ENCODE data around the gene FAM131B. TPM values are rescaled to one million over a fixed set of nuclear protein-coding genes. Genes with fewer than 3 reads are reported as not detected.
A peak's percentile ranks its signal among the peaks of the same experiment; 100 is the strongest.
"Not testable (repeated sequence)": the region's sequence is repeated elsewhere in the genome, so short reads cannot be mapped to it uniquely, and the experiment has no call there.

Gene FAM131B
- total RNA-seq: under 0.01 and 0.22 TPM in 2 replicates

DNA sequence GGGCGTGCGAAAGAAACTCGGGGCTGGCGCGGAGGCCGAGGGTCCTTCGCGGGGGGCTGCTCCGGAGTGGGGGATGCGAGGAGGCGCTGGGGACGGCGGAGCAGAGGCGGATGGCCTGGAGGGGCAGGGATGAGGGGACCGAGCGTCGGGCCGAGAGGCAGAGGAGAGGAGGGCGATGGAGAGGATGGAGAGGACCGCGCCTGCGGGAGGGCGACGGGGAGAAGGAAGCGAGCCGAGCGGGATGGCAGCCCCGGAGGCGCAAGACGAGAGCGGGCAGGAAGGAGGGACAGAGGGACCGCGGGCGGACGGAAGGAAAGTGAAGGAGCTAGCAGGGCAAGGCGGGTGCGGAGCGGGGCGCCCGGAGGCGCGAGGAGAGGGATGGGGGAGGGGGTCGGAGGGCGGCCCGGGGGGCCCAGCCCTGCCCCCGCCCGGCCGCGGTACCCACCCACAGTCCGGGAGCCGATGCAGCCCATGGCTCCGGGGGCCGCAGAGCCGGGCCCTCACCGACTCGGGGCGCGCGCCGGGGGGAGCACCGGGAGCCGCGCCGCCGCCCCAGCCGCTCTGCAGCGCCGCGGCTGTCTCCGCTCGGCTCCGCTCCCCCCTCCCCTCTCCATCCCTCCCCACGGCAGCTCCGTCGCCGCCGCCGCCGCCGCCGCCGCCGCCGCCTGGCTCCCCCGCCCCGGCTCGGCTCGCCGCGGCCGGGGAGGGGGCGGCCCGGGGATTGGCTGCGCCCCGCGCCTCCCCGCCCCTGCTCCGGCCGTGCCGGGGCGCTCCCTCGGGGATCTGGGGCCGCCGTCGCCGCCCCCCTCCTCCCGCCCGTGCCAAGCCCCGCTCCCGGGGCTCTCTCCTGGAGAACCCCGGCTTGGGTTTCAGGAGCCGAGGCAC is at the start of gene FAM131B:
TSS of gene FAM131B (minus strand) at position 583 of the 885 bp plus-strand sequence. CDS start at position 473, 110 bp downstream.
- no peak for DNase-seq (ENCODE audit: low read depth in 2 of 2)

DNA sequence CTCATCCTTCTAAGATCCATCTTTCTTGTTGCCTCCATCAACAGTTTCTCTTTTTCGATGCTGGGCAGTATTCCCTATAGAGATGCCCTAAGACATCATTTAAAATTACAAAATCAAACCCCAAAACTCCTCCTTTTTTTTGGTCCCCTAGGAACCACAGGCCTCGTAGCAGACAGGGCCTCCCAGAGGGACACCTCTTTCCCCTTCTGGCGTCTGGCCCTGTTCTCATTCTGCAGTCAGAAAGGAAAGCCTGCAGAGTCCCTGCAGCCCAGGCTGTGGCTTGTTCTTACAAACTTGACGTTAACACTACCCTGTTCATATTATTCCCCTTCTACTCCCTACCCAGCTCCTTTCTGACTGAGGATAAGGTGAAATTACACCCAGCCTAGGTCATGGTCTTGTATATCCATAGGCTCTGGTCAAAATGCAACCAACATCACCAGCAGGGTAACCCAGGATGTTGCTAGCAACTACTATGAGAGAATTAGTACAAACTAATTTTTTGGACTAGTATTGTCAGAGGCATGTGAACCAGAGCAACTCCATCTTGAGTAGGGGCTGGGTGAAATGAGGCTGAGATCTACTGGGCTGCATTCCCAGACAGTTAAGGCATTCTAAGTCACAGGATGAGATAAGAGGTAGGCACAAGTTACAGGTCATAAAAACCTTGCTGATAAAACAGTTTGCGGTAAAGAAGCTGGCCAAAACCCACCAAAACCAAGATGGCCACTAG is 49.6 kb upstream of the FAM131B start:
- DNase-seq (ENCODE audit: low read depth in 2 of 2): no peak

DNA sequence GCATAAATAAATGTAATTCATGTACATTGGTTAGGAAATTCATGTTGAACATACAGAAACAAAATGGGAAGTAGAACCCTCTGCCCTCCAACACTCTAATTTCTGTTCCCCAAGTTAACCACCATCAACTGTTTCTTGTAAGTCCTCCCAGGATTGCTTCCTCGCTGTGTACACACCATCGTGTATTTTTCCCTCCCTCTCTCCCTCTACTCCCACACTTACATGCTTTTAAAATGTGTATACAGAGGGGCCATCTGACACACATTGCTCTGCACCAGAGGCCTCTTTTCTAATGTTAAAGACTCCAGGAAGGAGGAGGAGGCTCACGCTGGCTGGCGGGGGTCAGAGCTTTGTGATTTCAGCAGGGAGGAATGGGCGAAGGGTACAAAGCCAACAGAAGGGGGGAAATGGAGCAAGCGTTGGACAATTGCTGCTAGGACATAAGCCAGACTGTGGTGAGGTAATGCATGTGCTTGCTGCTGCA is 48.0 kb upstream of the FAM131B start:
- no peak for DNase-seq (ENCODE audit: low read depth in 2 of 2)

DNA sequence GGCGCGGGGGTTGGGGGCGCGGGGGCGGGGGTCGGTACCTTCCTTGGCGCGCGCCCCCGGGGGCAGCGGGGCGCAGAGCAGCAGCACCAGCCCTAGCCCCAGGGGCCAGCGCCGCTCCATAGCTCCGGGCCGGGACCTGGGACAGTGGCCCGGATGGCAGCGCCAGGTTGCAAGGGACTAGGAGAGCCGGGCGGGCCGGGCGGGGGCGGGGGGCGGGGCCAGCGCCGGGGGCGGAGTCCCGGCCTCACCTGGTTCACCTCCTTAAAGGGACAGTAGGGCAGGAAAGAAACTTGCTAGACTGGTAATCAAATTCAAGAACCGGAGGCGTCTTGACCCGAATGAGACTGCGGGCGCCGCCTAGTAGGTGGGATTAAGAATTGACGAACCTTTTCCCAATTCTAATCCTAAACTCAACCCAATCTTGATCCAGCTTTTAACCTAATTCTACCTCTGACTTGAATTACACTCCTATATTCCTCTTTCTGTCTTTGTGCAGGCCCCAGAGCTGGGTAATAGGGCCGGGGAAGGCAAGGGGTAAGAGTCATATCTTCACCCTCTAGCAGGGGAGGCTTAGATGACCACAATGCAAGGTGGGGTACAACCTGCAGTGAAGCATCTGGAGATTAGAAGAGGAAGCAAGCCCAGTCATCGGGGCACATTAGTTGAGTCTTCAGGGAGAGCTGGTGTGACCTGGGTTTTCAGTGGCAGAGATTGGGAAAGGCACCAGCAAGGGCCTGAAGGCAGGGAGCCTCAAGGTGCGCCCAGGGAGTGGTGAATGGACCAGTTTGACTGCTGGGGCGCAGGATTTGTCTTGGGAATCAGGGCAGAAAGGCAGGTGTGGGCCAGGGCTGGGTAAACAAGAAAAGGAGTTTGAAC is 46.4 kb upstream of the FAM131B start, which contains the start of gene EPHA1:
TSS of gene EPHA1 (minus strand) at position 171 of the 876 bp plus-strand sequence. CDS start at position 120, 51 bp downstream.
- DNase-seq (ENCODE audit: low read depth in 2 of 2): no peak

DNA sequence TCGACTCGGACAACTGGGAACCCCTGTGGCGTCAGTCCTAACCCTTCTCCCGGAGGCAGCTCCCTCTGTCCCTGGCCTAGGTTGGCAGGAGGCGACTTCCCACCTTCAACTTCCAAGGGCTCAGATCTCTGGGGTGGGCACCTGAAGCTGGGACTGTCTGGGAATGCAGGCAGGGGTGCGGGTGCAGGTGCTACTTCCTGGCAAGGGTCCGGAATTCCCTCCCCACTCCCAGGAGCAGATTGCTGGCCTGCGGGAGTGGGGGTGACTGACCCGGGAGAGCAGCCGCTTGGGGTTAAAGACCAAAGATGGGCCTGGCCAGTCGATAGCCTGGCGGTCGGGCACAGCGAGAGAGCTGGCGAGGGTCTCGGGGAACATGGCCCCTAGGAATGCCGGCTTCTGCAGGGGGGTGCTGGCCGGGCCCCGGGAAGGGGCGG is 45.8 kb upstream of the FAM131B start:
- no peak for DNase-seq (ENCODE audit: low read depth in 2 of 2)

DNA sequence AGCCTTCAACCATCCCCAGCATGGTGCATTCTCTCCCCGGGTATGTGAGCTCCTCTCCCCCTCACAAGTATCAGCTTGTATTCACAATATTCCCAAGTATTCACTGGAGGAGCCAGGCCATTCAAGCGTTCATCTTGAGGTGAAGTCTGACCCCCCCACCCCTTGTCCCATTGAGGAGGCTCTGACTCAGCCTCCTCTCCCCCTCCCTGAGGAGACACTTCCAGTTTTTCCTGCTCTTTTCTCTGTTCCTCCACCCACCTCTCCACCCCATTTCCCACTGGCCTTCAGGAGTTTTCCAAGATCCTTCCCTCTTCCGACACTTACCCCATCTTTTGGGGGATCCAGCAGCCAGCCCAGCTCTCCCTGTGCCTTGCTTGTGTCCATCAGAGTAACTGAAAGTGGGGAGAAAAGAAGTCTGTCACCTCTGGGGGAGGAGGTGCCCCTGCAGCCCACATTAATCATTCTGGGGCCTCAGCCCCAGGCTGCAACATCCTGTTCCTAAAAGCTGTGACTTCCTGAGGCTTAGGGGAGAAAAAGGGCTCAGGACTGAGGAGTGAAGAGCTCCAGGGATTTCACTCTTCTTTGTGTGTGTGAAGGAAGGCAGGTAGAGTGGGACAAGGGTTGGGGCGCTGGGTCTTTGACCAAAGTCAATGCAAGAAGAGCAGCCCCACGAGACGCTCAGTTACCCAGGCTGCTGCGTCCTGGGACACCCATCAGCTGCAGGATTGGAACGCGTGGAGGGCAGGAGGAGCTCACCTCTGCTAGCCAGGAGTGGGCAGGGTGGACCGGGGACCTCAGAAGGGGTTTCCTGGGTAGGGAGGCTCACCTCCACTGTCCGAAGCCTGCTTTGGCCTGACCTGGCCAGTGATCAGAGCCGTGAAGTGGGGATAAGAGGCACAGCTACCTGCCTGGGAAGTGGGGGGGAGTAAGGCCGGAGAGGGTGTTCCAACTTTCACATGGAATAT is 45.1 kb upstream of the FAM131B start:
- DNase-seq (ENCODE audit: low read depth in 2 of 2): no peak

DNA sequence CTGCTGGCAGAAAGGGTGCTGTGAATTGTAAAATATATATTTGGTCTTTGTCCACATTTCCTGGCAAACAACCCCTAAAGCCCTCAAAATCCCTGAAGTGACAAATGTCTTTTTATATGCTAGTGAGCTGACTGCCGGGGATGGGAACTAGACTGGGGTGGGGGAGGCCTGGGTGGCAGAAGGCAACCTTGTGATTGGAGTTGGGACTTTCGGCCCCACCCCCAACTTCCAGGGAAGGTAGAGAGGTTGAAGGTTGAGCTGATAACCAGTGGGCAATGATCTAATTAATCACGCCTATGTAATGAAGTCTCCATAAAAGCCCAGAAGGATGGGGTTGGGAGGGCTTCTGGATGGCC is 43.5 kb upstream of the FAM131B start:
- DNase-seq (ENCODE audit: low read depth in 2 of 2): no peak

DNA sequence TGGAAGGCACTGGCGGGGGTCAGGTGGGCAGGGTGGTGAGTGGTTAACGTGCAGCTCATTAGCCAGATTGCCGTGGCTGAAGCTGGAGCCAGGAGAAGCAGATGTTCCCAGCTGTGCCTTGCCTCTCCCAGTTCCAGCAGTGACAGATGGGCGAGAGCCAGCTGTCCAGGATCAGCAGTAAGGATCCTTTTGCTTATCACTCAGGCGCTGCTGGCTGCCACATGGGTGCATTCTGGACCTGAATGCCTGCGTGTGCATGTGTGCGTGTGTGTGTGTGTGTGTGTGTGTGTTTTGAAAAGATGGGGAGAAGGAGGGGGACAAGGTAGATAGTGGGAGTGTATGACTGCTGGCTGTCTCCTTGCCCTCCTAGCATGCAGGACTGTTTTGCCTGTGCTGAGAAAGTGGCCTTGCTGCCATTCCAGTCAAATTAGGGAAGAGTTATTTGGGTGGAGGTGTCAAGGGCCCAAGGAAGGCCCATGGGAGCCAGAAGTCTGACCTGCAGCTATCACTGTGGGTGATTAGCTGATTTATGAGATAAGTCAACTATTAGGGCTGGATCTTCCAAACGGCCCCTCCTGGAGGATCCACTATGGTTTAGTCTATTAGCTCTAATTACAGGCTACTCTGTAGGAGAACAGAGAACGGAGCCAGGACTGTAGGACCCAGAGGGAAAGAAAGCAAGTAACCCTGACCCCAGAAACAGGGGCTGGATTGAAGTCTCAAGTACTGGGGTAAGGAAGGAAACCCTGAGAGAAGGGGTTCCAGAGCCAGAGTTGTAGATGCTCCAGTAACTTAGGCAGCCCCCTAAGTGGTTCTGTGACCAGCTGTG is 42.9 kb upstream of the FAM131B start:
- no peak for DNase-seq (ENCODE audit: low read depth in 2 of 2)

DNA sequence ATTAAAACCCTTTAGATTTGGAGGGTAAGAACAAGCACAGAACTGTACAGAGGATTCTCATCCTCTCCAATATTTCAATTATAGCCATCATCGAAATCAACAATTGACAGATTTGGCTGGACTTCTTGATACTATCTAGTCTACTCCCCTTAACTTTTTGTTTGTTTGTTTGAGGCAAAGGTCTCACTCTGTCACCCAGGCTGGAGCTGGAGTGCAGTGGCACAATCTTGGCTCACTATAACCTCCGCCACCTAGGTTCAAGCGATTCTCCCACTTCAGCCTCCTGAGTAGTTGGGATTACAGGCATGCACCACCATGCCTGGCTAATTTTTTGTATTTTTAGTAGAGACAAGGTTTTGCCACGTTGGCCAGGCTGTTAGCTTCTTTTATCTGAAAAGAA is 39.7 kb upstream of the FAM131B start:
- DNase-seq (ENCODE audit: low read depth in 2 of 2): not testable (repeated sequence)

DNA sequence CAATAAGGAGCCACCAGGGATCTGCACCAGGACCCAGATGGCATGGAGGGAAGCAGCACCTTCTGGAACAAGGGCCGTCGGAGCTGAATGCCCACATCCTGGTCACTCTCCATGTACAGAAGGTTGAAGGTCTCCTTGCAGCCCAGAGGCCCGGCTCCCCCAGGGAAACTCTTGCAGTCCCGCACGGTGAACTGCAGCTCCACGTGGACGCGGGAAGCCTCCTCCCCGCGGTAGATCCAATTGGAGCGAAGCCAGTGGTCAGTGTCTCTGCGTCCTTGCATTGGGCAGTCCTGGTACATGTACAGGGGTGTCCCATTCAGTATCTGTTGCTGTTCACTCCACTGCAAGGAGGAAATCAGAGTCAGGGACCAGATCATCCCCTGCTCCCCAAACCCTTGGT is 38.8 kb upstream of the FAM131B start:
- no peak for DNase-seq (ENCODE audit: low read depth in 2 of 2)

DNA sequence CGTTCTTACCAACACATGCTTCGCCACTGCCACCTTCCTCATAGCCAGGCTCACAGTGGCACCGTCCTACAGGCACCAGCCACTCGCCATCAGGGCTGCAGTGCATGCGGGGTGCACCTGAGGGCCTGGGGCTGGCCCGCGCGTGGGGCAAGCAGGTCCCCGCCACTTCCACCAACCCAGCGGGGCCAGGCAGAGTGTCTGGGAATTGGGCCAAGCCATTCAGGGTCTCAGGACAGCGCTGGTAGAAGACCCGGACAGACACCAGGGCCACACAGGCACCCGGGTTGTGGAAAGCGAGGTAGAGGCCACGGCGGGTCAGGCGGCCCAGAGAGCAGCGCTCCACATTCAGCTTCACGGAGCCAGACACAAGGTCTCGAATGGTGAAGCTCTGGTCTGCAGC is 37.1 kb upstream of the FAM131B start:
- no peak for DNase-seq (ENCODE audit: low read depth in 2 of 2)

DNA sequence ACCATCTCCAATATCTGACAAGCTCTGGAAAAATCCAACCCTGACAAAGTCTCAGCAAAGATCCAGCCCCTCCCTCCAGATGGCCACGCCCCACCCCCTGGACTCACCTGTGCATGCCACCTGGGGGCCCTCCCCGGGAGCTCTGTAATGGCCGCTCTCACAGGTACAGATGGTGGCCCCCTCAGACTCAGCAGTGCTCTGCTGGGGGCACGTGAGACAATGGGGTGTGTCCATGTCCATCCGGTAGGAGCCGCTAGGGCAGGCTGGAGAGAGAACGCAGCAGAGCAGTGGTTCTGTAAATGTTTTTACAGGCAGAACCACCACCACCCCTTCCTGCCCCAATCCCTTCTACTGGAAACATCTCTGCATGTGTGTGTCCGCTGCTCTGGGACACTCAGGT is 36.6 kb upstream of the FAM131B start:
- DNase-seq (ENCODE audit: low read depth in 2 of 2): peak in 1 of 2 donors; percentile 55

DNA sequence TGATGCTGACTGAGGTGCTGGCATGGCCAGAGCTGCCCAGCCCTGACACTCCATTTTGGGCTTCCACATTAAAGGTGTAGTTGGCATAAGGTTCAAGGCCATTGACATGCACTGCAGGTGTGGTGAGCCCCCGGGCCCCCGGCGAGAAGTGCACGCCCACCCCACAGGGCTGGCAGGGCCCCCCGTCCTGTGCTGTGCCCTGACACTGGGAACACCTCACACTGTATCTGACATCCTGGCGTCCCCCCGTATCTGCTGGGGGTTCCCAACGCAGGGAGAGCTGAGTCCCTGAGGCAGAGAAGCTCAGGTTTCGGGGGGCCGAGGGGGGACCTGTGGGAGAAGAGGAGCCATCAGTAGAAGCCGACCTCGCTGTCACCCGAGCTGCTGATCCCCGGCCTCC is 36.1 kb upstream of the FAM131B start:
- no peak for DNase-seq (ENCODE audit: low read depth in 2 of 2)

DNA sequence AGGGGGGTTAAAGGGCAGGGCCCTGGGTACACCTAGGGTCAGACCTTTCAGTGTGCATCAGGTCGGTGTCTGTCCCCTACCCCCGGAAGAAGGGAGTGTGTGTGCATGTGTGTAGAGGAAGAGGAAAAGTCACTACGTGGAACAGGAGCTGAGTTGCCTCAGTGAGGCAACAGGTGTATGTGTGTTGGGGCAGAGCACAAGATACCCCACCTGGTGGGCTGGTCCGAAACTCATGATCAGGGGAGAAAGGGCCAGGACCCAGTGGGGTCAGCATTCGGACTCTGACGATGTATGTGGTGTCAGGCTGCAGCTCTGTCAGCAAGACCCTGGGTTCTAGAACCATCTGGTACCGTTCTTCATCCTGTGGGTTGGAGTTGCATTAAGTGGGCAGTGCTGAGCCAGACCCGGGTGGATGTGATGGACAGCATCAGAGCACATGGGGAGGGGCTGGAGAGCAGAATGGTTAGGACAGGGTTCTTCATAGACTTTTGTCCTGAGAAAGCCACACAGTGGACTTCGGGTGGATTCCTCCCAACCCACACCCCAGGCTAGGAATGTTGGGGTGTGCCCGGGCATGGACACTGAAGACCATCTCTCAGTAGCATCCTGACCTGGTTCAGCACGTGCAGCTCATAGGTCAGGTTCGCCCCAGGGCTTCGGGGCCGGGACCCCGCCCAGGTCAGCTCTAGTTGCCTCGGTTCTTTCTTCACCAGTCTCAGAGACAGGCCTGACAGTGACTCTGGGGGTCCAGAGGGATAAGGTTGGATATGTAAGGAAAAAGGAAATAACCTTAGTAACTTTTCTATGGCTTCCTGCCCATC is 35.4 kb upstream of the FAM131B start:
- DNase-seq (ENCODE audit: low read depth in 2 of 2): no peak

DNA sequence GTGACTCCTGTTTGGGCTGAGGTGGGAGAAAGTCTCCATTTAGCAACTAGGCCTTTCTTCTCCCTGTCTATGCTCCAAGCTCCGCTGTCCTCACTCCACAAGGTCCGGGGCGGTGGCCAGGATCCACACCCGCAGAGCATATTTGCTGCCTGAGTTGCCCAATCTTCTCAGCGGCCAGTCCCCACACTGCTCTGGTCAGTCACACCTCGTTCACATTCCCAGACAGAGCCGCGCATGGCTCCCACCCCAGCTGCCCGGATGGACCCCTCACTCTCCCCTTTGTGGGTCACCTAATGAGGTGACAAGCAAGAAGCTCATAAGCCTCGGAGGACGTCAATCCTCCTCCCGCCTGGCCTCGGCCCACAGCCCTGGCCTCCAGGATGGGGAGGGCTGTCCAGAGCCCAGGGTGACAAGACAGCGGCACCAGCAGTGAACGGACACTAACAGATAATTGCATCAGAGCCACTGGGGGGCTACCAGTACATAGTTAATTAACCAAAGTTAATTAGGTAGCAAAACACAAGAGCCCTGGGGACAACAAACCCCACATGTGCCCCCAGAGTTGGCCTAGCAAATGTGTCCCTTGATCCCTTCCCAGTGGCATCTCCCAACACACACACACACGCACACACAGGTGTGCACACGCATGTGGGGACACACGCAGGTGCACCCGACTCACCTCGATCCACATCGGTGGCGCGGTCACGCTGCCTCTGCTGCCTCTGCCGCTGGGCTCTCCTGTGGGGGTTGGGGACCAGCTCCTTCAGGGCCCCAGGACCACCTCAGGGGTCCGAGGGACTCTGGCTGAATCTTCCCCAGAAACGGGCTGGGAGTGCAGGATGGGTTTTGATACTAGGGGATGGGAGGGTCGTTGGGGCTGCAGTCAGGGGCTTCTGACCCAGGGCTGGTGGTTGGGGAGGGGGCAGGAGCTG is 34.4 kb upstream of the FAM131B start:
- DNase-seq (ENCODE audit: low read depth in 2 of 2): no peak

DNA sequence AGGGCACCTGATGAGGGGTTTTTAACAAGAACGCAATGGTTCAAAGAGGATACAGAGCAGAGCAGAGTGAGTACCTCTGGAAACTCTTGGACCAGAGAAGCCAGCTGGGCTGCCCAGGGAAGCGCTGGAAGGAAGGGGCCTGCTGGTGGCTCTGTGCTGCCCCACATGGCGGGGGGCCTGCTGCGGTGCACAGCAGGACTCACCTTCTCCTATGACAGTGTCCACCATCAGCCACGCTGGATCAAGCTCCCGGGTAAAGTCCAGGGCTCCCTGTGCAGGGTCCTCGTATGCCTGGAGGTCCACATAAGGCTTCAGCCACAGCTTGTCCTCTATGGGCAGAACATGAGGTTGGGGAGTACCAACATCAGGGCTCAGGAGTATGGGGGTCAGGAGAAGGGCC is 33.7 kb upstream of the FAM131B start:
- DNase-seq (ENCODE audit: low read depth in 2 of 2): no peak
